KOPT-K1 (cell line): ENCODE data around the gene GRID1.

Experiments used
- H3K27ac ChIP-seq: fragments of 200-600 bp; sonication (generic); 2 replicates; pipeline ENCODE4 v1.5.1; 2016; ENCODE audit warnings: antibody characterized with exemption, mild to moderate bottlenecking, low read depth, low read length; ENCODE audit not compliant: poor library complexity, severe bottlenecking
- H3K36me3 ChIP-seq: fragments of 200-600 bp; sonication (generic); 2 replicates; pipeline ENCODE4 v1.5.1; 2017; ENCODE audit warnings: antibody characterized with exemption, mild to moderate bottlenecking, low read length, moderate library complexity; ENCODE audit not compliant: insufficient read depth
- H3K9me3 ChIP-seq: fragments of 200-600 bp; sonication (generic); 2 replicates; pipeline ENCODE4 v1.5.1; 2017; ENCODE audit warnings: antibody characterized with exemption, low read length, mild to moderate bottlenecking; ENCODE audit not compliant: insufficient read depth, poor library complexity, severe bottlenecking

GRID1 gene

GRCh38 chr10:85578860-85579259, 787.7 kb downstream of the GRID1 start:
- H3K36me3 ChIP-seq, result no peaks in the 10 kb centered on the region
- no peaks in the 10 kb centered on the region for H3K9me3 ChIP-seq

GRCh38 chr10:85575441-85575840, 791.2 kb downstream of the GRID1 start:
- H3K9me3 ChIP-seq, result no peaks in the 10 kb centered on the region
- no peak overlapping the region for H3K27ac ChIP-seq
- H3K36me3 ChIP-seq, result no peaks in the 10 kb centered on the region

More at GRCh38 chr10:85578860-85579259, 787.7 kb downstream of the GRID1 start:
- no peak overlapping the region for H3K27ac ChIP-seq

- H3K9me3 ChIP-seq, result no peaks in the 10 kb centered on the region
- no peak overlapping the region for H3K27ac ChIP-seq
- H3K36me3 ChIP-seq, result no peaks in the 10 kb centered on the region
These were observed 795.7 kb downstream of the GRID1 start for GRCh38 chr10:85570871-85571270.

- Histone ChIP-seq H3K9me3 (no peaks in the 10 kb centered on the region), H3K27ac (no peak overlapping the region), H3K36me3 (no peaks in the 10 kb centered on the region)
These were observed 801.2 kb downstream of the GRID1 start for GRCh38 chr10:85565381-85565780.

GRCh38 chr10:85558533-85558932, 808.1 kb downstream of the GRID1 start:
- Histone ChIP-seq H3K9me3 (no peaks in the 10 kb centered on the region), H3K36me3 (no peaks in the 10 kb centered on the region), H3K27ac (no peak overlapping the region)

- H3K36me3 ChIP-seq, result no peaks in the 10 kb centered on the region
- no peak overlapping the region for H3K27ac ChIP-seq
- H3K9me3 ChIP-seq, result no peaks in the 10 kb centered on the region
These were observed 808.9 kb downstream of the GRID1 start for GRCh38 chr10:85557706-85558105.

GRCh38 chr10:85557077-85557476, 809.5 kb downstream of the GRID1 start:
- Histone ChIP-seq H3K9me3 (no peaks in the 10 kb centered on the region), H3K27ac (no peak overlapping the region), H3K36me3 (no peaks in the 10 kb centered on the region)
